B cell (primary cell): ENCODE data around the gene DYRK3. TPM values are rescaled to one million over a fixed set of nuclear protein-coding genes. Genes with fewer than 3 reads are reported as not detected.

Experiments
- ATAC-seq: fragments of 200-7000 bp; cut with Tn5 transposase; one replicate; pipeline ENCODE4 v1.10.0; 2021; ENCODE audit warnings: low read depth, mild to moderate bottlenecking, moderate number of reproducible peaks, moderate library complexity
- CTCF ChIA-PET: fragments of 350-600 bp; sonication (Branson Sonifier 250); formaldehyde crosslinking; loops from one replicate; lab custom pipeline; 2021; ENCODE audit warnings: antibody characterized with exemption, inconsistent platforms; lab: Charles Lee
- POLR2A ChIA-PET: fragments of 350-600 bp; sonication (Branson Sonifier 250); formaldehyde crosslinking; loops from one replicate; lab custom pipeline; 2021; ENCODE audit warnings: antibody characterized with exemption; lab: Charles Lee
- DNase-seq: peaks from one replicate; pipeline ENCODE4 v3.0.0; 2013
- H2AFZ ChIP-seq: 2 replicates; pipeline ENCODE4 v1.6.1; 2012; ENCODE audit warnings: mild to moderate bottlenecking, low read depth, low read length; ENCODE audit not compliant: insufficient read depth, poor library complexity, severe bottlenecking
- H3K27ac ChIP-seq, 2 donors: 1 replicate in 1 of 2; 2 replicates in 1 of 2; pipeline ENCODE4 v1.5.1; 2012 to 2013; ENCODE audit warnings: low read length in 2 of 2, mild to moderate bottlenecking in 2 of 2, moderate library complexity in 1 of 2
- H3K27me3 ChIP-seq, 4 experiments: fragments of 200-600 bp in 1 of 4; sonication (generic) in 1 of 4; replicated peaks in 1 of 4; 1 replicate in 2 of 4; 2 replicates in 2 of 4; pipeline versions ENCODE4 v1.6.1 to v1.7.0; 2013 to 2016; ENCODE audit warnings: low read length in 3 of 4, mild to moderate bottlenecking in 2 of 4, mixed read lengths in 1 of 4, moderate library complexity in 1 of 4; ENCODE audit not compliant: insufficient read depth in 4 of 4, control insufficient read depth in 3 of 4; ENCODE audit errors: control extremely low read depth in 1 of 4
- H3K36me3 ChIP-seq, 2 experiments: replicated peaks in 1 of 2; 1 replicate in 1 of 2; 2 replicates in 1 of 2; pipeline versions ENCODE4 v1.6.1 to v1.7.1; 2013; ENCODE audit warnings: low read length in 1 of 2; ENCODE audit not compliant: insufficient read depth in 2 of 2, control insufficient read depth in 1 of 2; ENCODE audit errors: control extremely low read depth in 1 of 2, extremely low read depth in 1 of 2
- H3K4me1 ChIP-seq, 2 donors: fragments of 200-600 bp in 1 of 2; sonication (generic) in 1 of 2; 1 replicate in 1 of 2; 2 replicates in 1 of 2; pipeline versions ENCODE4 v1.5.1 to v1.6.1; 2013 to 2017; ENCODE audit warnings: low read length in 2 of 2; ENCODE audit not compliant: control insufficient read depth in 2 of 2, insufficient read depth in 2 of 2
- H3K4me2 ChIP-seq: replicated peaks from 2 replicates; pipeline ENCODE3; 2012; ENCODE audit warnings: mild to moderate bottlenecking, low read depth, low read length; ENCODE audit not compliant: poor library complexity, severe bottlenecking
- H3K4me3 ChIP-seq, 5 experiments: fragments of 200-600 bp in 1 of 5; sonication (generic) in 1 of 5; 1 replicate in 3 of 5; 2 replicates in 2 of 5; pipeline versions ENCODE4 v1.5.1 to v1.7.0; 2011 to 2016; ENCODE audit warnings: low read length in 4 of 5, mild to moderate bottlenecking in 4 of 5, low read depth in 2 of 5, control low read depth in 1 of 5, moderate library complexity in 1 of 5; ENCODE audit not compliant: insufficient read depth in 1 of 5; ENCODE audit errors: control extremely low read depth in 1 of 5, extremely low read depth in 1 of 5
- H3K79me2 ChIP-seq: fragments of 200-600 bp; sonication (generic); one replicate; pipeline ENCODE4 v1.6.0; 2016; ENCODE audit warnings: low read length; ENCODE audit not compliant: control insufficient read depth, insufficient read depth
- H3K9ac ChIP-seq: fragments of 200-600 bp; sonication (generic); 2 replicates; pipeline ENCODE4 v1.6.1; 2017; ENCODE audit warnings: mild to moderate bottlenecking, low read length, moderate library complexity
- H3K9me3 ChIP-seq, 3 donors: one replicate each; pipeline versions ENCODE4 v1.6.1 to v1.7.1; 2013; ENCODE audit warnings: low read length in 2 of 3; ENCODE audit not compliant: control insufficient read depth in 2 of 3, insufficient read depth in 1 of 3; ENCODE audit errors: control extremely low read depth in 1 of 3
- H4K20me1 ChIP-seq: 2 replicates; pipeline ENCODE4 v1.6.0; 2012; ENCODE audit warnings: mild to moderate bottlenecking, low read length; ENCODE audit not compliant: insufficient read depth, control insufficient read depth, poor library complexity, severe bottlenecking
- H3K27ac Mint-ChIP-seq: one replicate; pipeline ENCODE4 v1.8.0; 2021; ENCODE audit warnings: mixed read lengths
- H3K27me3 Mint-ChIP-seq: one replicate; pipeline ENCODE4 v1.8.0; 2021; ENCODE audit warnings: mixed read lengths
- H3K4me1 Mint-ChIP-seq: one replicate; pipeline ENCODE4 v1.8.0; 2021; ENCODE audit warnings: mixed read lengths
- H3K4me3 Mint-ChIP-seq: one replicate; pipeline ENCODE4 v1.8.0; 2021; ENCODE audit warnings: mixed read lengths
- H3K9me3 Mint-ChIP-seq: one replicate; pipeline ENCODE4 v1.8.0; 2022; ENCODE audit warnings: mixed read lengths; ENCODE audit not compliant: insufficient read depth
- EZH2 ChIP-seq: IDR thresholded peaks from 2 replicates; pipeline ENCODE4 v1.6.1; 2012; ENCODE audit warnings: borderline replicate concordance, low read depth, mild to moderate bottlenecking, moderate library complexity, low read length; ENCODE audit not compliant: insufficient read depth, poor library complexity, severe bottlenecking
- WGBS: methylation state at CpG from one replicate; pipeline ENCODE4 v1.1.5; 2013; ENCODE audit warnings: missing lambda C conversion rate; ENCODE audit not compliant: insufficient coverage; 5-methylcytosine and 5-hydroxymethylcytosine counted together
- intact Hi-C: fragments of 100-400 bp; cut with micrococcal nuclease; formaldehyde crosslinking; loops from one replicate; pipeline ENCODE4 v1.10.0; 2022
- polyA plus RNA-seq: library from polyadenylated mRNA; depleted of rRNA; stranded (reverse); fragments of >200 nt; gene quantifications from 2 replicates; pipeline ENCODE4 v1.2.3, GENCODE V29; 2012
- total RNA-seq, 2 donors: library from RNA; stranded (reverse); fragments of 120-200 nt in 1 of 2; gene quantifications; 1 replicate in 1 of 2; 2 replicates in 1 of 2; pipeline versions ENCODE4 v1.2.3 to v1.2.4, GENCODE V29; 2013 to 2022
- TF ChIP-seq, protein P1 (sequence below): fragments of 200-600 bp; IDR thresholded peaks from one replicate; pipeline ENCODE4 v1.8.0; 2022; ENCODE audit warnings: antibody characterized with exemption, mild to moderate bottlenecking

Gene DYRK3
- total and polyA plus RNA-seq, 2 donors (not counting 1 experiment from before 2014, with no cell fraction given), result 0.30 TPM; not detected in 1

DNA sequence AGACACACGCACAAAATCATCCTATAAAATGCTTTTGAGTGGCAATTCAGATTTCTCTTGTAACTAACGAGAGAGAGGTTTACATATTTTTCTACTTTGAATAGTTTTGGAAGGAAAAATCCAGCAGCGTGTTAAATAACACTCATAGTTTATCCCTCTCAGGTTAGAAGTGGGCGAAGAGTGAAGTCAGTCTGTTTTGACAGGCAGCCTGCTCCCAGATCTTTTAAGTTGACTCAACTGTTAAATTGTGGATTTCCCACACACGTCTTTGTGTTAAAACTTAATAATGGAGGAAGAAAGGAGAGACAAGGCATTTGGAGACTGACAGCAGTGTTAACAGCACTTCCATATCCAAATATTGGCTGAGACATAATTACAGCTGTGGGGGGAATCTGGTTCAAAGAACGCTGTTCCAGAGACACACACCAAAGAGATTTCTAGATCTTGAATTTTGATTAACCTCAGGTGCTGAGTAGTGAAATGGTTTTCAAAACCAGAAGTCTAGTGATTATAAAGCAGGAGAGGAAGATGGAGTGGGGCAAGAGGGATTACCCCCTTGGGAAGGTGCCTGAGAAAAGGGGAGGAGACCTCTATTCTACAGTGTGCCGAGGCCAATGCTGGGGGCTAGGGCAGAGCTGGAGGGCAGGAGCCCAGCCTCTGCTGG lies 52.0 kb downstream of the DYRK3 start:
- peaks cover 82% of the 10 kb centered on the region for H3K4me1 Mint-ChIP-seq
- H3K4me1 ChIP-seq, result peaks cover 38 to 62% of the 10 kb centered on the region in 2 donors
- ChIA-PET CTCF (interaction anchor here (0.6 to 3.5 kb wide), 5 partner anchors 23 to 130 kb away, joined by 3 to 19 read pairs (median 4); no protein-coding TSS in a partner anchor), POLR2A (interaction anchor here (0.8 kb wide), 1 partner anchor 24 kb away, joined by 3 read pairs; no protein-coding TSS in a partner anchor)
- no peaks in the 10 kb centered on the region for H3K27me3 ChIP-seq
- H3K4me3 Mint-ChIP-seq, result no peak overlapping the region
- H3K27ac Mint-ChIP-seq, result no peak overlapping the region
- WGBS, result 84% methylated on average over 2 of the region's 7 CpGs
- no peak for DNase-seq
- no peaks in the 10 kb centered on the region for H3K36me3 ChIP-seq
- H3K27ac ChIP-seq, result peak overlapping the region in 1 of 2 donors; percentile 86
- intact Hi-C loops, result loop anchor here (2.0 kb wide), 3 partner anchors 15 to 75 kb away; partner anchors contain the start of gene EIF2D
- no peaks in the 10 kb centered on the region for H3K27me3 Mint-ChIP-seq
- H3K79me2 ChIP-seq, result peaks cover 79% of the 10 kb centered on the region
- no peak overlapping the region for H3K4me3 ChIP-seq
- peak overlapping the region; percentile 90 for H3K4me2 ChIP-seq
- TF ChIP-seq, protein P1, sequence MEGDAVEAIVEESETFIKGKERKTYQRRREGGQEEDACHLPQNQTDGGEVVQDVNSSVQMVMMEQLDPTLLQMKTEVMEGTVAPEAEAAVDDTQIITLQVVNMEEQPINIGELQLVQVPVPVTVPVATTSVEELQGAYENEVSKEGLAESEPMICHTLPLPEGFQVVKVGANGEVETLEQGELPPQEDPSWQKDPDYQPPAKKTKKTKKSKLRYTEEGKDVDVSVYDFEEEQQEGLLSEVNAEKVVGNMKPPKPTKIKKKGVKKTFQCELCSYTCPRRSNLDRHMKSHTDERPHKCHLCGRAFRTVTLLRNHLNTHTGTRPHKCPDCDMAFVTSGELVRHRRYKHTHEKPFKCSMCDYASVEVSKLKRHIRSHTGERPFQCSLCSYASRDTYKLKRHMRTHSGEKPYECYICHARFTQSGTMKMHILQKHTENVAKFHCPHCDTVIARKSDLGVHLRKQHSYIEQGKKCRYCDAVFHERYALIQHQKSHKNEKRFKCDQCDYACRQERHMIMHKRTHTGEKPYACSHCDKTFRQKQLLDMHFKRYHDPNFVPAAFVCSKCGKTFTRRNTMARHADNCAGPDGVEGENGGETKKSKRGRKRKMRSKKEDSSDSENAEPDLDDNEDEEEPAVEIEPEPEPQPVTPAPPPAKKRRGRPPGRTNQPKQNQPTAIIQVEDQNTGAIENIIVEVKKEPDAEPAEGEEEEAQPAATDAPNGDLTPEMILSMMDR, result no peak
- TF ChIP-seq EZH2, result no peak
- no peaks in the 10 kb centered on the region for H3K9me3 Mint-ChIP-seq
- peaks cover 66% of the 10 kb centered on the region for H4K20me1 ChIP-seq
- H3K9ac ChIP-seq, result peak overlapping the region; percentile 87
- H3K9me3 ChIP-seq, result no peaks in the 10 kb centered on the region
- H2AFZ ChIP-seq, result no peak overlapping the region
- ATAC-seq, result no peak

DNA sequence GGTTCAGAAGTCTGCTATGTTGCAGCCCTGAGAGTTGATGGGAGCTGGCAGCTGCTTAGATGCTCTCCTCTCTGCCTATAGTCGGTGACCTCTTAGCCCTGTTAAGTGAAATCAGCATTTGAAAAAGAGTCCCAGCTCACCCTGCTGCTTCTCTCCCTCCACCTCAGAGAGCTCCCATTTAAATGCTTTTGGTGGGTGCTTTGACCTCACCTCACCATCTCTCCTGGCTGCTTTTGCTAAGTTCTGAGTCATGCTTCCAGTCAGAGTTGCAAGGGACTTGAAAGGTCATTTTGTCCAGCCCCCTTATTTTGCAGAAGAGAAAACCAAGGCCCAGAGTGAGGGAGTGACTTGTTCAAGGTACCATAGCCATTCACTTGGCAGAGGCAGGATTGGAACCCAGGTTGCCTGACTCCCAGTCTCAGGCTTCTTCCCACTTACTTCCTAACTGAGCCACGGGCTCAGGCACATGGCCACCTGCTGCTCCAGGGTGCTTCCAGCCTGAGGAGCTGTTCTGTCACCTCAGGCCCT lies 52.6 kb downstream of the DYRK3 start:
- Histone ChIP-seq H3K27me3 (no peaks in the 10 kb centered on the region), H3K27ac (no peak overlapping the region), H3K4me2 (no peak overlapping the region), H3K36me3 (no peaks in the 10 kb centered on the region), H4K20me1 (peaks cover 67% of the 10 kb centered on the region), H2AFZ (no peak overlapping the region), H3K4me1 (peaks cover 38 to 56% of the 10 kb centered on the region in 2 donors), H3K9me3 (no peaks in the 10 kb centered on the region), H3K4me3 (no peak overlapping the region), H3K79me2 (peaks cover 85% of the 10 kb centered on the region), H3K9ac (no peak overlapping the region)
- H3K27ac Mint-ChIP-seq, result no peak overlapping the region
- no peak for DNase-seq
- peak overlapping the region; percentile 17 for H3K4me3 Mint-ChIP-seq
- H3K27me3 Mint-ChIP-seq, result no peaks in the 10 kb centered on the region
- TF ChIP-seq, protein P1, result no peak
- TF ChIP-seq EZH2, result no peak
- no peak for ATAC-seq
- intact Hi-C loops, result loop anchor here (2.0 kb wide), 3 partner anchors 15 to 75 kb away; partner anchors contain the start of gene EIF2D
- peaks cover 82% of the 10 kb centered on the region for H3K4me1 Mint-ChIP-seq
- POLR2A ChIA-PET, result interaction anchor here (0.6 to 1.1 kb wide), 3 partner anchors 8 to 27 kb away, joined by 3 to 6 read pairs (median 3); no protein-coding TSS in a partner anchor
- CTCF ChIA-PET, result interaction anchor here (0.6 to 3.5 kb wide), 7 partner anchors 24 to 225 kb away, joined by 3 to 19 read pairs (median 4); no protein-coding TSS in a partner anchor
- 82% methylated on average over 2 of the region's 2 CpGs for WGBS
- no peaks in the 10 kb centered on the region for H3K9me3 Mint-ChIP-seq
